IMR-90 (cell line): ENCODE data around the gene FAM24B.

ENCODE experiments used
- BHLHE40 ChIP-seq: fragments of 150-350 bp; IDR thresholded peaks from 2 replicates; pipeline ENCODE4 v1.6.1; 2016; ENCODE audit warnings: mild to moderate bottlenecking, low read depth, low read length
- CEBPB ChIP-seq: IDR thresholded peaks from 2 replicates; pipeline ENCODE4 v1.6.1; 2012; ENCODE audit warnings: low read depth, low read length, improper control_type of control experiment
- CTCF ChIP-seq: conservative IDR thresholded peaks from 2 replicates; pipeline ENCODE4 v1.5.1; 2012; ENCODE audit warnings: mild to moderate bottlenecking, low read depth, low read length, improper control_type of control experiment
- ELK1 ChIP-seq: fragments of 150-350 bp; IDR thresholded peaks from 2 replicates; pipeline ENCODE4 v1.6.1; 2016; ENCODE audit warnings: low read depth, mild to moderate bottlenecking, low read length, moderate library complexity, borderline replicate concordance
- MXI1 ChIP-seq: IDR thresholded peaks from 2 replicates; pipeline ENCODE4 v1.6.1; 2012; ENCODE audit warnings: low read depth, mild to moderate bottlenecking, low read length, moderate library complexity, borderline replicate concordance
- POLR2A ChIP-seq: IDR thresholded peaks from 2 replicates; pipeline ENCODE4 v1.6.1; 2012; ENCODE audit warnings: mild to moderate bottlenecking, low read depth, low read length
- RCOR1 ChIP-seq: IDR thresholded peaks from 2 replicates; pipeline ENCODE4 v1.6.1; 2012; ENCODE audit warnings: mild to moderate bottlenecking, low read length, improper control_type of control experiment; ENCODE audit not compliant: insufficient replicate concordance
- RFX5 ChIP-seq: IDR thresholded peaks from 2 replicates; pipeline ENCODE4 v1.8.0; 2012; ENCODE audit warnings: low read depth, mild to moderate bottlenecking, low read length, moderate library complexity
- SMC3 ChIP-seq: fragments of 150-350 bp; IDR thresholded peaks from 2 replicates; pipeline ENCODE4 v1.6.1; 2016; ENCODE audit warnings: low read depth, mild to moderate bottlenecking, antibody characterized with exemption, low read length, moderate library complexity
- USF2 ChIP-seq: fragments of 150-350 bp; IDR thresholded peaks from 2 replicates; pipeline ENCODE4 v1.6.1; 2017; ENCODE audit warnings: mild to moderate bottlenecking, antibody characterized with exemption, low read length, low read depth

GRCh38 chr10:122911889-122912484 is 32.6 kb upstream of the FAM24B start:
- TF ChIP-seq CTCF: no peak
- no peak for TF ChIP-seq MXI1
- no peak for TF ChIP-seq USF2
- no peak for TF ChIP-seq POLR2A
- no peak for TF ChIP-seq CEBPB
- TF ChIP-seq RFX5: no peak
- peak; percentile 18; the same call in 1 of the 2 replicates for TF ChIP-seq SMC3
- no peak for TF ChIP-seq ELK1
- peak; percentile 97 for TF ChIP-seq RCOR1
- no peak for TF ChIP-seq BHLHE40
